Measurements from ENCODE around the gene GPR137.
A peak's percentile ranks its signal among the peaks of the same experiment; 100 is the strongest.
"Not testable (repeated sequence)": the region's sequence is repeated elsewhere in the genome, so short reads cannot be mapped to it uniquely, and the experiment has no call there.

Gene GPR137

DNA sequence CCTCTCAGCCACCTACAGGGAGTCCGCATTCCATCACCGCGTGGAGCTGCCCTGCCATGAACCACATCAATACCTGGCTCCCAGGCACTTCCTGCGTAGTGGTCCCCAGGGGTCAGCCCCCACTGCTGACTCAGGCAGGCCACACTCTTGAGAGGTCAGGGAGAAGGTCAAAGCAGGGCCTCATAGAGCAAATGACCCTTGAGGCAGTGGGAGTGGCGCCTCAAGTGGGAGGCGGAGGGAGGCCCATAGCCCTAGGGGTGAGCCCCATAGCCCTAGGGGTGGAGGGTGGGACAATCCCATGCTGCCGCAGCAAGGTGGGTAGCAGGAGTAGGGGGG lies 37.2 kb downstream of the GPR137 start:
- DNase-seq, result no peak

DNA sequence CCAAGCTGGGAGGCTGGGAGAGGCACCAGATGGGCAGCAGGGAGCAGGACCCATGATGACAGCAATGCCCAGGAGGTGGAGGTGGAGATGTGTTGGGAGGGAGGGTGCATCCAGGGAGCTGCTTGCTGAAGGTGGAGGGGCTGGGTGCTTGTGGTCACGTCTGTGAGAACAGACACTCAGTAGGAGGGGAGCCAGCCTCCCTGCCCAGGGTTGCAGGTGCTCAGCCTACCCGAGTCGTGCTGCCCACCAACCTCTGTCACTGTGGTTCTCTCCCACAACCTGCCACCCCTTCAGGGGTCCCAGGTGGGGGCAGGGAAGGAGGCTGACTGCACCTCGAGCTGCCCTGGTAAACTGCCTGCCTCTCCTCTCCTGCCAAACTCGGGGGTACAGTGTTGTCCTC lies 37.7 kb downstream of the GPR137 start:
- no peak for DNase-seq

DNA sequence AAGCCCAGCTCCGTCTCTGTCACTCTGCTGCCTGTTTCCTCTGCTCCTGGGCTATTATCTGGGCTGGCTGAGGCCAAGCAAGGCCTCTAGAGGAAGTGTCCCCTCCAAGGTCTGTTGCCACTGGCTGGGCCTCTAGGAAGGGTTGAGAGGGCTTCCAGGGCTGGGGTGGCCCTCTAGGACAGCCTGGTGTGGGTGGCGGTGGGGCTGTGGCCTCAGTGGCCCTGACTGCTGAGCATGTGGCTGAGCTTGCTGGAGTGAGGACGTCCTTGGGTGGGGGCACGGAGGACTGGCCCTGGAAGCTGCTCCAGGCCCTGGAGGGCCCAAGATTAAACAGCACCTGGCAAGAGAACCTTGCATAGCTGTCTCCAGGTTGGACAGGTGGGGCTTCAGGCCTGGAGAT lies 38.3 kb downstream of the GPR137 start:
- not testable (repeated sequence) for DNase-seq

DNA sequence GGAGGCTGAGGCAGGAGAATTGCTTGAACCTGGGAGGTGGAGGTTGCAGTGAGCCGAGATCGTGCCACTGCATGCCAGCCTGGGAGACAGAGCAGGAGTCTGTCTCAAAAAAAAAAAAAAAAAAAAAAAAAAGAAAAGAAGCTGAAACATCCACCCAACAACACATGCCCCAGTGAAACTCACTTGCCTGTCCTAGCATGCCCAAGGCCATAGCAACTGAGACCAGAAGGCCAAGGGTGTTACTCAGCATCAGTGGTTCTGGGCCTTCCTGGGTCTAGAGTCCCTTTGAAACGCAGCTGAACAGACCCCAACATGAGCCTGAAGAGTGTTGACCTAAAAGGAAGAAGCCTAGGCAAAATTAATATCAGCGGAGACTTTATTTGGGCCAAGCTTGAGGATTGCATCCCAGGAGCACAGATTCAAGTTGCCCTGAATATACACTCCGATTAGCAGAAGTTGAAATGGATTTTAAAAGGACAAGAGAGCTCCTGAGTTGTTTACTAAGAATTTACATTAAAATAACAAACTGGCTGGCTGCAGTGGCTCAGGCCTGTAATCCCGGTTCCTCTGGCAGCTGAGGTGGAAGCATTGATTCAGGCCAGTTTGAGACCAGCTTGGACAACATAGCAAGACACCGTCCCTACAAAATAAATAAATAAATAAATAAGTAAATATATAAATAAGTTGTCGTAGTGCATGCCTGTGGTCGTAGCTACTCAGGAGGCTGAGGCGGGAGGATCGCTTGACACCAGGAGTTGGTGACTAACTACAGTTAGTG lies 39.2 kb downstream of the GPR137 start:
- no peak for DNase-seq

DNA sequence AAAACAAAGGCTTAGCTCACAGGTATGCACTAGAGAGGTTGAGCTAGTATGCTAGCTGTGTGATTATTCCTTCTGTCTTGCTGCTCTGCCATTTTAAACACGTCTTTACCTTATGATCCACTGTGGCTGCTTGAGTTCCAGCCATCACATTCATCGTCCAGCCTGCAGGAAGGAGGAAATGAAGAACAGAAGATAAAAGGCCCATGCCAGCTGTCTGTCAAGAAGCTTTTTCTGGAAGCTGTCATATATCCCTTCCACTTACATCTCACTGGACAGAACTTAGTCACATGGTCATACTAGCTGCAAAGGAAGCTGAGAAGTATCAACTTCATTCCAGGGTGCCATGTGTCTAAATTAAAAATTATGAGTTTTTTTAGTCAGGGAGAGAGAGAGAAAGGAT lies 41.7 kb downstream of the GPR137 start:
- no peak for DNase-seq

DNA sequence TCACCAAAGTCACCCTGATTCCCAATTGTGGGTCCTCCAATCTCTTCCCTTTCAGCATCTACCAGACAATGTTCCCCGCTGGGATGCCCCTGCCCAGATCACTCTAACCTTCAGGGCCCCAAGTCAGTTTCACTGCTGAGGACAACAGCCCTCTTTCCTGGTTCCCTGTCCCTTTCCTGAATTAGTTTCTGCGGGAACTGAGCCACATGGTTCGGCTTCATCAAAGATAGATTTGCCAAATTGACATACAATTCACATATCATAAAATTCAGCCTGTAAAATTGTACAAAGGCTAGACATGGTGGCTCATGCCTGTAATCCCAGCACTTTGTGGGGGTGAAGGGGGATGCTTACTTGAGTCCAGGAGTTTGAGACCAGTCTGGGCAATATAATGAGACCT lies 42.3 kb downstream of the GPR137 start:
- DNase-seq, result no peak

DNA sequence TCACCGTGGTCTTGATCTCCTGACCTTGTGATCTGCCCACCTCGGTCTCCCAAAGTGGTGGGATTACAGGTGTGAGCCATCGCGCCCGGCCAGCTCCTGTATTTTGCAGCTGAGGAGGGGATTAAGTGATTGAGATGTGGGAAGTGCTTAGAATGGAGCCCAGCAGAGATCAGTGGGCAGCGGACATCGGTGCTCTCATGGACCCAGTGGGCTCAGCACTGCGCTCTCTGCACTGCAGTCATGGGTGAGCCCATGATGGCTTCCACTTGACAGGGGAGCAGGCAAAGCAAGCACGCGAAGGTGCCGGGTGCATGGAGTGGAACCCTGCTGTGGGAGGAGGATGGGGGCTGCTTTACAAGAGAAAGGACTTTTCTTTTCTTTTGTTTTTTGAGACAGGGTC lies 45.2 kb downstream of the GPR137 start:
- DNase-seq, result no peak

DNA sequence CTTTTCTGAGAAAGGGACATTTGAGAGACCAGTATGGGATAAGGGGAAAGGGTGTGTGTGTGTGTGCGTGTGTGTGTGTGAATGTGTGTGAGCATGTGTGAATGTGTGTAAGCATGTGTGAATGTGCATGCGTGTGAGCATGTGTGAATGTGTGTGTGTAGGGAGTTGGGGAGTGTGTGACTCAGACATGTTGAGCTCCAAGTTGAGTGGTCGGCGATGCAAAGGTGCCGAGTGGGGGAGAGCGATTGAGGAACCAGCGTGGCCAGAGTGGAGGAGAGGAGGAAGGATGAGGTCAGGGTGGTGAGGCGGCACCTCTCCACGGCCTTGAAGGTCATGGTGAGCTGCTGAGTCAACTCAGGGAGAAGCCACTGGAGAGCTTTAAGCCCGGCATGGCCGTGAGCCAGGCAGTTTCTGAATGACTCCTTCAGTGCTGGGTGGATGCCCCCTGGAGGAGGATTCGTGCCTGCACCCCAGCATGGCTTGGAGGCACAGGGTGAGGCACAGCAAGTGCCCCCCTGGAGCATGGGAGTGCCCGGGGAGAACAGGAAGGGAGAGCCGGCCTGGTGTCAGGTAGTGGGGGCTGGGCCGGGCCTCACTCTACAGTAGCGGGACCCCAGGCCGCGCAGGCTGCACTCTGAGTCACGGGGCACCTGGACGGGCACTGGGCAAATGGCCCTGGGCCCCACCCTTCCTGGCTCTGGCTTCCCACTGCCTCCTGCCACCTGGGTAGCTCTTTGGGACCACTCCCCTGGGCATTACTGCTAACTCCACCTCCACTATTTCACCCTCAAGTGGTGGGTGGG lies 46.1 kb downstream of the GPR137 start:
- DNase-seq, result peak; percentile 47

DNA sequence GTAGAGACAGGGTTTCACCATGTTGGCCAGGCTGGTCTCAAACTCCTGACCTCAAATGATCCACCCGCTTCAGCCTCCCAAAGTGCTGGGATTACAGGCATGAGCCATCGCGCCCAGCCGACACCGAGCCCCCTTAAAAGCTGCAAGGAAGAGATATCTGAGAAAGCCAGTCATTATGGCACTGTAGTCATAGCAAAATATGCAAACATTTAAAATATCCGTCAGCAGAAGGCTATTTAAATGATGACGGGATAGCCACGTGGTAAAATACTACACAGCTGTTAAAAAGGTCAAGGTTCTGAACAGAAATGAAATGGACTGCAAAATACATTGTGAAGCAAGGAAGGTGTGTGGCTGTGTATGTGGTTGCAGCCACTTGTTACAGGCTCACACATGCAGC lies 47.9 kb downstream of the GPR137 start:
- DNase-seq, result no peak

DNA sequence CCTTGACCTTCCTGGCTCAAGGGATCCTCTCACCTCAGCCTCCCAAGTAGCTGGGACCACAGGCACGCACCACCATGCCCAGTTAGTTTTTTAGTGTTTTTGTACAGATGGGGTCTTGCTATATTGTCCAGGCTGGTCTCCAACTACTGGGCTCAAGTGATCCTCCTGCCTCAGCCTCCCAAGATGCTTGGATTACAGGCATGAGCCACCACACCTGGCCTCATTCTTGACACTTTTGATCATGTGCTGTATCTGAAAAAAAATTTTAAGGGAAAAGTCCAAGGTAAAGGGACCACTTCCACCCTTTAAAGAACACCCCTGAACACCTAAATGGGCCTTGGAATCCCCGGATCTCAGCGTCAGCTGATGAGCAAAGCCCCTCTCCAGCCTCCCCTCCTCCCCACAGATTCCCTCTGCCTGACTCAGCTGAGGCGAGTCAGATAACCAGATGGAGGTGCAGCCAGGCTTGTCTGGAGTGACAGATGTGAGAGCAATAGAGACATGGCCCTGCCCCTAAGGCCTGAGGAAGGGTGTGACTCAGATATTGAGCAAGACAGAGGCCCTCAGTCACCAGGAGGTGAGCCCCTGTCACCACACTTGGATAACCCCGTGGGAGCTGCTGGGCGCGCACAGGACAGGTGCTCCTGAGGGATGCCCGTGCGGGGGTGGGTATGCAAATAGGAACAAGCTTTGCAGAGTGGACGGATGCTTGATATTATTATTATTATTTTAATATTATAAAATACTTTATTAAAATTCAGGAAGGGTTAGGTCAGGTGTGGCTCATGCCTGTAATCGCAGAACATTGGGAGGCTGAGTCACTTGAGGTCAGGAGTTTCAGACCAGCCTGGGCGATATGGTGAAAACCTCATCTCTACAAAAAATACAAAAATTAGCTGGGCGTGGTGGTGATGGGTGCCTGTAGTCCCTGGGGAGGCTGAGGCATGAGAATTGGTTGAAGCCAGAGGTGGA lies 49.4 kb downstream of the GPR137 start:
- DNase-seq, result peak; percentile 95

DNA sequence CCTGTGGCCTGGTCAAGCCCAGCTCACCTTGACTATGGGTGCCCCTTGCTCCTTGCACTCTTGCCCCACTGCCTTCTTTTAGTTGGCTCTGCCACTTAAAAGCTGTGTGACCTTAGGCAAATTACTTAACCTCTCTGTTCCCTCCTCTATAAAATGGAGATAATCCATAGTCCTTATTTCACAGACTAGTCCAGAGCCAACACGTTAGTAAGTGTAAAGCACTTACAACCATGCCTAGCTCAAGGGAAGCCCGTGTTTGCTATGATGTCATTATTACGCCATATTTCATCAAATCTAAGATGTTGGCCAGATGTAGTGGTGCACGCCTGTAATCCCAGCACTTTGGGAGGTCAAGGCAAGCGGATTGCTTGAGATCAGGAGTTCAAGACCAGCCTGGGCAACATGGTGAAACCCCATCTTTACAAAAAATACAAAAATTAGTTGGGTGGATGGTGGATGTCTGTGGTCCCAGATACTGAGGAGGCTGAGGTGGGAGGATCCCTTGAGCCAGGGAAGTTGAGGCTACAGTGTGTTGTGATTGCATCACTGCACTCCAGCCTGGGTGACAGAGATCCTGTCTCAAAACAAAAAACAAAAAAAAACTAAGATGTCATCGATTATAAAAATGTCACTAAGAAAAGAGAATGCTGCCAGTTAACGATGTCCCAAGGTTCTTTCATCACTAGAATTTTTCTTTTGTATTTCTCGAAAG lies 52.0 kb downstream of the GPR137 start:
- DNase-seq, result no peak

DNA sequence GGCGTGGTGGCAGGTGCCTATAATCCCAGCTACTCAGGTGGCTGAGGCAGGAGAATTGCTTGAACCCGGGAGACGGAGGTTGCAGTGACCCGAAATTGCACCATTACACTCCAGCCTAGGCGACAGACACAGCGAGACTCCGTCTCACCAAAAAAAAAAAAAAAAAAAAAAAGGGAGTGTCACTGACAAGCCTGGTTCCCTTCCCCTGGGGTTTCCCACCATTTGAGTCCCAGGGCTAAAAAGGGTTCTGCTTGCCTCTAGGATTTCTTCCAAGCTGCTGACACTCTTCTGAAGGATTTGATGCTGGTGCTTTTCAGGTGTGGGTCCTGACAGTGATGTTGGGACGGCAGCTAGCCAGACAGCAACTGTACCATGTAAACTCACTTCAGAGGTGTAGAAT lies 53.1 kb downstream of the GPR137 start:
- DNase-seq, result no peak

Data from NCI-H1694 treated with DMSO at 0.1 percent for 48 hours (cell line).